NCI-H526 treated with DMSO at 0.1 percent for 48 hours (cell line): ENCODE measurements around the gene ZSWIM6.

Experiments
- DNase-seq: peaks from one replicate; lab custom pipeline; 2025; lab: John Stamatoyannopoulos, UW

The ZSWIM6 gene

DNA sequence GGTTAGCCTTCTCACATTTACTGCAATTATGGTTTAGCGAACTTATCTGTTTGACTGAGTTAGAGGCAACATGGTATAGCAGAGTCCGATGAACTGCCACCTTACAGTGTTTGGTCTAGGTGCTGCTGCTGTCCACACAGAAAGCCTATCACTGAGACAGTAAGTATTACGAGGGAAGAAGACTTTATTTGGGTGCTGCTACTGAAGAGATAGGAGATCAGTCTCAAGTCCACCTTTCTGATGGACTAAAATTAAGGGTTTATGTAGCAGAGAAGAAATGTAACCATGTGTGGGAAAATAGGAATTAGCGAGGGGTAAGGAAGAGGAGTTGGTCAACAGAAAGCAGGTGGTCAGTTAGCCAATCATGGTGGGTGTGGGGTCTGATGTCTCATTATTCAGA lies 109.7 kb downstream of the ZSWIM6 start:
- no peak for DNase-seq

- DNase-seq, result no peak
These were observed 115.9 kb downstream of the ZSWIM6 start for GRCh38 chr5:61447780-61448495.

- no peak for DNase-seq
These were observed 117.9 kb downstream of the ZSWIM6 start for GRCh38 chr5:61449804-61450492.

GRCh38 chr5:61450493-61451279 lies 118.6 kb downstream of the ZSWIM6 start:
- DNase-seq, result no peak

DNA sequence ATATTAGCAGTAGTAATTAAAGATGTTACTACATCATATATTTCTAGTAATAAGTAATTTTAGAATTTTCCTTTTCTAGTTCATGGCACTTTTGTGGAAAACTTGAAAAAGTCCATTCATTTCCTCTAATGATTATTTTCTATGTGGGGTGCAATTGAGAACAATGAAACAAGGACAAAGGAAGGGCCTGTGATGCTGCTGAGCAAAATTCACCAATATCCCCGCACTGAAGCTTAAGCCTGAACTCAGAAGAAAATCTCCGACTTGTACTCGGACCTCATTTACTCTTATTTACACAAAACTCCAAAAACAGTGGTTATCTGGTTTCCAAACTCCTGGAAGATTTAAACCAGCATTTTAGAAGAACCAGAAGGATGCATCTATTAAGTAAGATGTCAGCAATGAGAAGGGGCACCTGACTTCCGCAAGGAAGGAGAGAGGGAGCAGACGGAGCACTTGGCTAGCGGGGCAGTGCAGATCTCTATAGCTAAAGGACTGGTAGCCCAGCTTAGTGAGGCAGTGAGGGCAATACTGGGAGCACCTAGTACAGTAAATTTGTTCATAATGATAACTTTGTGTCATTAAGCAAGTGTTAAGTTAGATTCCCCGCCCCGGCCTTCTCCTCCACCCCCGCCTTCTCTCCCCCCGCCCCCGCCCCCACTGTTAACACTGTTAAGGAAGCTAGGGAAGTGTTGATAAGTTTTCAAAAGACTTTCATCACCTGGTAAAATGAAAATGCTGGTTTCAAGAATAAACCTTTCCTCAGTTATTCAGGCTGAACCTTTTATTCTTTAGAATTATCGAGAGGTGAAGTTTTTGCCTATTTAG lies 123.3 kb downstream of the ZSWIM6 start:
- no peak for DNase-seq

DNA sequence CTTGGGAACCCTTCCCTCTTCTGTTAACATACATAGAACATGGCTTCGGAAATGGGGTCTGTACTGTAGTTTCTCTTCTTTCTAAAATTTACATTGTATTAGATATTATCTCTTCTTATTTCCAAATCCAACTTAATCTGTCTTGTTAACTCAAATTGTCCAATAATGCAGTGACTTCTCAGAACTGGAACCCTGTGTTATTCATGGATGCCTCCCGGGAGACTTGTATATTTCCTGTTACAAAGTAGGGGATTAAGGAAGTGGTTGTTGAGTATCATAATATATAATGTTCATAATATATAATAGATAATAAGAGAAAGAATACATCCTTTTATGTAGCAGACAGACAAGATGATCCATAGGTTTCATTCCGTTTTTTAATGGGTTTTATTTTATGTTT lies 128.4 kb downstream of the ZSWIM6 start:
- DNase-seq, result no peak

GRCh38 chr5:61461417-61461816 lies 129.4 kb downstream of the ZSWIM6 start:
- DNase-seq, result no peak

GRCh38 chr5:61461926-61462325 lies 129.9 kb downstream of the ZSWIM6 start:
- no peak for DNase-seq

GRCh38 chr5:61463596-61463995 lies 131.5 kb downstream of the ZSWIM6 start:
- DNase-seq, result no peak

- DNase-seq, result no peak
These were observed 132.5 kb downstream of the ZSWIM6 start for GRCh38 chr5:61464512-61464911.

DNA sequence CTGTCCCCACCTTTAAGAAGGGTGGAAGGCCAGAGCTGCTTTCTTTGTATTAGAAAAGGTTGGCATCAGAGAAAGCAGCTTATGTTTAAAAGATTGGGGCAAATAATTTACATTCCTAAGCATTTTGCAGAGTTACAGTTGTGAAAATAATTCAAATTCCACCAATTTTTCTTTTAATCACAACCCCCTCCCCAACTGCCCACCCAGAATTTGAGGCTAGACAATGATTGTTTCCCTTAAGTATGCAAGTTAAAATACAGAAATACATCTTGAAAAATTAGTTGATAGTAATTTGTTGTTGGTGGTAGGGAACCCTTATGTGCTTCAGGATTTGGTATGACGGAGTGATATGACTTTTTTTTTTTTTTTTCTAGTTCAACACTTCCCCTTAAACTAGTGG lies 133.0 kb downstream of the ZSWIM6 start:
- DNase-seq, result no peak

- no peak for DNase-seq
These were observed 133.4 kb downstream of the ZSWIM6 start for GRCh38 chr5:61465496-61465895.

DNA sequence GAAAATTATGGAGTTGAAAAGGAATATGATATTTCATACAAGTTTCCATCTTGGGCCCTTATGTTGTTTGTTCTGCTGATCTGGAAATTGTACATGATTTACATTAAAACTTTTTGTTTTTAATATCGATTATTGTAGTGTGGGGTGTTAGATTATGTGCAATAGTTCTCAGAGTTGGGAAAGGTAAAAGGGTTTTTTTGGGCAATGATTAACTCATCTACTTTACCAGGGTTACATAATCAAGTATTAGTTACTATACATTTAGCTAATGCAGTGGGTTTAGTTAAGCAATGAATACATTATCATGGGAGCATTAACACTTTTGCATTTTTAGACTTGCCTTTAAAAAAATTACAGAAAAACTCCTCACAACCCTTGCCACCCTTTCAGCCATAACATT lies 134.0 kb downstream of the ZSWIM6 start:
- no peak for DNase-seq

GRCh38 chr5:61467766-61468482 lies 135.9 kb downstream of the ZSWIM6 start:
- peak; percentile 7 for DNase-seq

DNA sequence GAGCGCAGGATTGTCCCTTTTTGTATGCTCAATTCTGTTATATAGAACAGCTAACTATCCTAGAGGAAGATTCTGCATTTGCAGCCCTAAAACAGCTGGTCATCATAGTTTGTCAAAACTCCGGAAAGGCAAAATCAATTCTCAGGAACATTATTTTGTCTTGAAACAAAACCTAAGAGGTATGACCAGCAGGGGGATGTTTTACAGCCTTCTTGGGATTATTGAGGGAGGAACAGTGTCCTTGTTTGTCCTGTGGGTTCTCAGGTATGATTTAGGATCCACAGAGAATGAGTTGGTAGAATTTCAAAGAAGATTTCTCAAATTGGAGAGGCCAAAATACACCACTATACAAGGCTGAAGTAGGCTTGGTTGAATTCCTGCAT lies 136.4 kb downstream of the ZSWIM6 start:
- no peak for DNase-seq

- DNase-seq, result no peak
These were observed 139.3 kb downstream of the ZSWIM6 start for GRCh38 chr5:61471352-61471751.

DNA sequence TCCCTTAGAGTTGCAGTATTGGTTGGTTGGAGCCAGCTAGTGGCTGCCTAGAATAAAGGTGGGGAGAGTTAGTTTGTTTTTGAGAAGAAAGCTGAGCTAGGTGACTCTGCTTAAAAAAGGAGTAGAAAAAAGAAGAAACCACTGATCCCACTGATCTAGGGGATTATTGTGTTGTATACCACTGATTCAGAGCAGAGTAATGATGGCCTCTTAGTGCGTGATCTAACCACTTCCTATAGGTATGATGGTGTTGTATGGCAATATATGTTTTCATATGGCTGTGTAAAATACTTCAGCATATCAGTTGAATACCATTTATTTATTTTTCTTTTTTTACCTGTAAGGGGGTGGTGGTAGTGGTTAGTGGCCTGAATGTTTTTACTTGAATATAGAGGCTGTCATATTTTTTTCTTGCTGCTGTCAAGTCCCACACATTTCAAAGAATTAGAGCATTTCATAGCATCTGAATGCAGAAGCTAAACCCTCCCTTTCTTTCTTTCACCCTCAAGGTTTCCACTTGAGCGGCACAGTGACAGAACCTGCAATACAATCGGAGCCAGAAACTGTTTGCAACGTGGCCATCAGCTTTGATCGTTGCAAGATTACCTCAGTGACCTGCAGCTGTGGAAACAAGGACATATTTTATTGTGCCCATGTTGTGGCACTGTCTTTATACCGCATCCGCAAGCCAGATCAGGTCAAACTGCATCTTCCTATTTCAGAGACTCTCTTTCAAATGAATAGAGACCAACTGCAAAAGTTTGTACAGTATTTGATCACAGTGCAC lies 140.3 kb downstream of the ZSWIM6 start:
- no peak for DNase-seq

DNA sequence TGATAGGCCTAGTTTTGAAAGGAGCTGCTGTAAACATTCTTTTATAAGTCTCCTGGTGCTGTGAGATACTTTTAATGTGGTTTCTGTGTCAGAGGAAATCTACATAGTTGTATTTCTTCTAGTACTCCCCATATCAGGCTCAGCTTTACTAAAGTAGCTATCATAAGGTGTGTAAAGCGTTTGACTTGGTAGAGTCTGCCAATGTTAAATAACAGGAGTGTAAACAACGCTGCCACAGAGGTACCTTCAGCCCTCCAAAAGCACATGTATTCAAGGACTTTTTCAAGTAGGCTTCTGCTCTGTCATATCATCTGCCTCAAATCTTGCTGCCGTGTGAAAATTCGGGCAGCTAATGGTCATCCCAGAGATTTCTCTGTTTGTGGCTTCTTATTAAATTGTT lies 142.7 kb downstream of the ZSWIM6 start:
- DNase-seq, result no peak

DNA sequence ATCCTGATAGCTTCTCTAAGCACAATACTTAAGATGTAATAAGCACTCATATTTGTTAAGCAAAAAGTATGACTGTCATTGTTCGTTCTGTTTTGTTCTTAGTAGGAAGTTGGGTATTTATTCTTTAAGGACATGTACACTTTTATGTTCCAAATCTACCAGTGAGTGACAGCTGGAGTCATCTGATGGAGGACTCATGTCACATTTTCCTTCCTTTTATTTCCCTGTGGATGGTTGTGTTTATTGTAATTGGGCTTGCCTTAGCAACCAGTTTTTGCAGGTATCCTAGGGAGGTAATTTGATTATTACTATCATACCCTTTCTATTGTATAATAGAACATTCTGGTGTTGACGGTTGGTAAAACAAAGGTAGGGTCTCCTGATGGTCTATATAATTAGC lies 145.7 kb downstream of the ZSWIM6 start:
- DNase-seq, result no peak

- DNase-seq, result no peak
These were observed 148.0 kb downstream of the ZSWIM6 start for GRCh38 chr5:61479850-61480614.
